GM12878 (cell line): ENCODE data around the gene HS6ST3. TPM values are rescaled to one million over a fixed set of nuclear protein-coding genes. Genes with fewer than 3 reads are reported as not detected.

Source experiments
- ATAC-seq: fragments of 200-7000 bp; cut with Tn5 transposase; 3 replicates; pipeline ENCODE4 v1.9.1; 2020; ENCODE audit warnings: mild to moderate bottlenecking, moderate library complexity
- BruUV-seq: library from RNA; stranded (reverse); fragments of 400-500 nt; replicated peaks from 2 replicates; lab custom pipeline; 2021; lab: Mats Ljungman, UMichigan
- CTCF ChIA-PET: fragments of 300-600 bp; sonication (Branson Sonifier 250); formaldehyde crosslinking; extraction: SDS; loops from one replicate; lab custom pipeline; 2021; ENCODE audit warnings: inconsistent platforms; lab: Yijun Ruan, JAX
- POLR2A ChIA-PET: fragments of 350-600 bp; formaldehyde crosslinking; extraction: SDS; loops from one replicate; lab custom pipeline; 2021; ENCODE audit warnings: inconsistent platforms; lab: Charles Lee
- RAD21 ChIA-PET: fragments of 300-600 bp; sonication (Branson Sonifier 250); formaldehyde crosslinking; loops from one replicate; lab custom pipeline; 2023; ENCODE audit warnings: antibody characterized with exemption; ENCODE audit not compliant: unreplicated experiment; lab: Charles Lee
- SMC1A ChIA-PET: fragments of 300-600 bp; sonication (Branson Sonifier 250); formaldehyde crosslinking; loops from one replicate; lab custom pipeline; 2023; ENCODE audit not compliant: unreplicated experiment, uncharacterized antibody; lab: Charles Lee
- DNase-seq: peaks from one replicate; pipeline ENCODE4 v3.0.0-alpha.2; 2011; ENCODE audit warnings: low read depth, low spot score
- FAIRE-seq: peaks from 3 replicates; lab custom pipeline; 2011; peaks lifted over from hg19 to GRCh38; lab: Jason Lieb, UNC
- H2AFZ ChIP-seq: 2 replicates; pipeline ENCODE4 v1.6.0; 2011; ENCODE audit warnings: low read depth, low read length, control low read depth; ENCODE audit not compliant: control insufficient read depth
- H3K27ac ChIP-seq: 2 replicates; pipeline ENCODE4 v1.5.1; 2011; ENCODE audit warnings: control low read depth; ENCODE audit not compliant: control insufficient read depth, insufficient read depth
- H3K27me3 ChIP-seq, 2 experiments: replicated peaks in 1 of 2; 2 replicates each; pipeline versions ENCODE4 v1.6.0 to v1.6.1; 2011; ENCODE audit warnings: low read length in 1 of 2; ENCODE audit not compliant: control insufficient read depth in 2 of 2, insufficient read depth in 2 of 2
- H3K36me3 ChIP-seq, 2 experiments: 2 replicates each; pipeline ENCODE4 v1.5.1; 2011; ENCODE audit warnings: low read length in 1 of 2; ENCODE audit not compliant: control insufficient read depth in 2 of 2, insufficient read depth in 2 of 2
- H3K4me1 ChIP-seq: 2 replicates; pipeline ENCODE4 v1.6.1; 2011; ENCODE audit warnings: mild to moderate bottlenecking, low read length, moderate library complexity, mixed read lengths; ENCODE audit not compliant: control insufficient read depth, insufficient read depth
- H3K4me2 ChIP-seq: 2 replicates; pipeline ENCODE4 v1.6.0; 2011; ENCODE audit warnings: control low read depth; ENCODE audit not compliant: control insufficient read depth, insufficient read depth
- H3K4me3 ChIP-seq: fragments of 200-600 bp; sonication (generic); 2 replicates; pipeline ENCODE4 v1.5.1; 2016
- H3K79me2 ChIP-seq: 2 replicates; pipeline ENCODE4 v1.6.0; 2011; ENCODE audit warnings: low read length; ENCODE audit not compliant: control insufficient read depth, insufficient read depth
- H3K9ac ChIP-seq: 2 replicates; pipeline ENCODE4 v1.8.0; 2011; ENCODE audit warnings: low read length, control low read depth, mixed read lengths; ENCODE audit not compliant: control insufficient read depth, insufficient read depth
- H3K9me3 ChIP-seq: replicated peaks from 3 replicates; pipeline ENCODE4 v1.5.1; 2011; ENCODE audit warnings: mild to moderate bottlenecking, low read length; ENCODE audit not compliant: control insufficient read depth, insufficient read depth
- H4K20me1 ChIP-seq: 2 replicates; pipeline ENCODE4 v1.6.0; 2011; ENCODE audit not compliant: control insufficient read depth, insufficient read depth
- ASH2L ChIP-seq: fragments of 300-600, 200-600 bp; sonication (generic); IDR thresholded peaks from 2 replicates; pipeline ENCODE4 v1.6.1; 2017; ENCODE audit warnings: low read depth, mild to moderate bottlenecking, borderline replicate concordance
- BRCA1 ChIP-seq: IDR thresholded peaks from 2 replicates; pipeline ENCODE4 v1.6.1; 2011; ENCODE audit warnings: low read depth, low read length, improper control_type of control experiment
- CEBPB ChIP-seq, 2 experiments: fragments of 150-350 bp in 1 of 2; IDR thresholded peaks; 2 replicates each; pipeline ENCODE4 v1.6.1; 2012 to 2014; ENCODE audit warnings: low read depth in 2 of 2, low read length in 2 of 2, borderline replicate concordance in 1 of 2, inconsistent platforms in 1 of 2
- CTCF ChIP-seq, 3 experiments: IDR thresholded peaks in 2 of 3; conservative IDR thresholded peaks in 1 of 3; 2 replicates each; pipeline ENCODE4 v1.5.1; 2011; ENCODE audit warnings: low read depth in 3 of 3, low read length in 3 of 3, mild to moderate bottlenecking in 3 of 3, control low read depth in 2 of 3, moderate library complexity in 2 of 3, inconsistent platforms in 1 of 3, mixed read lengths in 1 of 3; ENCODE audit not compliant: control insufficient read depth in 2 of 3, insufficient read depth in 1 of 3; ENCODE audit errors: extremely low read depth in 1 of 3
- DPF2 ChIP-seq: fragments of 450-650 bp; IDR thresholded peaks from 2 replicates; pipeline ENCODE4 v1.6.1; 2017; ENCODE audit warnings: mild to moderate bottlenecking
- ESRRA ChIP-seq: IDR thresholded peaks from 2 replicates; pipeline ENCODE4 v1.6.1; 2012; ENCODE audit warnings: mild to moderate bottlenecking, low read length, improper control_type of control experiment
- FOS ChIP-seq: IDR thresholded peaks from 3 replicates; pipeline ENCODE4 v1.6.1; 2011; ENCODE audit warnings: borderline replicate concordance; ENCODE audit not compliant: insufficient read length; ENCODE audit errors: extremely low read depth
- HCFC1 ChIP-seq: fragments of 150-350 bp; IDR thresholded peaks from 2 replicates; pipeline ENCODE4 v1.6.1; 2014; ENCODE audit warnings: low read length
- JUNB ChIP-seq: IDR thresholded peaks from 2 replicates; pipeline ENCODE4 v1.6.1; 2016; ENCODE audit warnings: antibody characterized with exemption, mild to moderate bottlenecking
- MTA2 ChIP-seq: fragments of 450-650 bp; IDR thresholded peaks from 2 replicates; pipeline ENCODE4 v1.6.1; 2016; ENCODE audit warnings: low read depth, mild to moderate bottlenecking, moderate library complexity
- PAX8 ChIP-seq: fragments of 450-650 bp; IDR thresholded peaks from 2 replicates; pipeline ENCODE4 v1.6.1; 2017; ENCODE audit warnings: mild to moderate bottlenecking, moderate library complexity
- POLR2A ChIP-seq: IDR thresholded peaks from 2 replicates; pipeline ENCODE4 v1.6.1; 2011; ENCODE audit warnings: low read depth, mild to moderate bottlenecking, low read length
- RELA ChIP-seq: fragments of 450-650 bp; IDR thresholded peaks from 2 replicates; pipeline ENCODE4 v1.8.0; 2014; ENCODE audit warnings: borderline replicate concordance; ENCODE audit not compliant: partially characterized antibody
- RUNX3 ChIP-seq: IDR thresholded peaks from 2 replicates; pipeline ENCODE4 v1.6.1; 2012; ENCODE audit warnings: low read length, inconsistent platforms
- SKIL ChIP-seq: fragments of 450-650 bp; IDR thresholded peaks from 2 replicates; pipeline ENCODE4 v1.6.1; 2017; ENCODE audit warnings: mild to moderate bottlenecking, low read depth, inconsistent platforms; ENCODE audit not compliant: poor library complexity, severe bottlenecking
- SPI1 ChIP-seq: IDR thresholded peaks from 2 replicates; pipeline ENCODE4 v1.6.1; 2011; ENCODE audit warnings: low read depth, mild to moderate bottlenecking, low read length, moderate library complexity, borderline replicate concordance; ENCODE audit not compliant: insufficient read depth
- STAT1 ChIP-seq: fragments of 450-650 bp; conservative IDR thresholded peaks from 2 replicates; pipeline ENCODE4 v1.6.1; 2014; ENCODE audit warnings: antibody characterized with exemption, mild to moderate bottlenecking
- TCF7 ChIP-seq: IDR thresholded peaks from 2 replicates; pipeline ENCODE4 v1.6.1; 2014; ENCODE audit warnings: antibody characterized with exemption, borderline replicate concordance
- WGBS: methylation state at CpG from one replicate; pipeline ENCODE4 v1.1.6; 2016; ENCODE audit warnings: low lambda C conversion rate; ENCODE audit not compliant: insufficient replicate concordance, insufficient coverage; ENCODE audit errors: missing lambda C conversion rate; 5-methylcytosine and 5-hydroxymethylcytosine counted together
- in situ Hi-C: fragments of 300-500 bp; cut with MboI; formaldehyde crosslinking; loops from 9 replicates; pipeline ENCODE4 v1.14.3; 2018; ENCODE audit warnings: mixed read lengths
- intact Hi-C: fragments of 100-400 bp; cut with micrococcal nuclease; formaldehyde crosslinking; loops from one replicate; pipeline ENCODE4 v1.14.2; 2022; ENCODE audit not compliant: unreplicated experiment
- polyA plus RNA-seq, 11 experiments: library from polyadenylated mRNA; depleted of rRNA in 4 of 11; unstranded in 6 of 11; stranded (reverse) in 5 of 11; fragments of >200 nt; fragmentation: Nextera tagmentation in 4 of 11; fragmentation: Illumina TruSeq in 1 of 11; extraction: Ambion mirVana in 4 of 11; extraction: Trizol in 1 of 11; gene quantifications; 1 replicate in 1 of 11; 2 replicates in 10 of 11; pipeline versions ENCODE4 v1.2.1 to v1.2.3, GENCODE V29; 2011 to 2016; ENCODE audit warnings: inconsistent platforms in 2 of 11, missing spikeins in 2 of 11, low read depth in 1 of 11
- total RNA-seq, 4 experiments: library from RNA; depleted of rRNA in 3 of 4; stranded (reverse); fragments of >200 nt in 3 of 4; fragmentation: Illumina TruSeq in 1 of 4; extraction: Trizol in 1 of 4; gene quantifications; 2 replicates each; pipeline versions ENCODE4 v1.2.1 to v1.2.3, GENCODE V29; 2013 to 2021

The HS6ST3 gene
- total and polyA plus RNA-seq, 10 of the 15 experiments (the other 5 are each of a cell fraction or from before 2014, with no cell fraction given), result under 0.01 to 2.9 TPM; not detected in 8

GRCh38 chr13:96499656-96500055 is 409.7 kb downstream of the HS6ST3 start (continued):
- no peak for TF ChIP-seq STAT1
- TF ChIP-seq PAX8, result no peak
- TF ChIP-seq RELA, result no peak
- no peak for TF ChIP-seq ASH2L
- no peak for TF ChIP-seq CTCF (IDR thresholded peaks at IDR 0.05 in 2 of 3, conservative IDR thresholded peaks at IDR 0.05 in 1 of 3; ENCODE audit: control insufficient read depth in 2 of 3, extremely low read depth in 1 of 3, insufficient read depth in 1 of 3, low read depth in 3 of 3, low read length in 3 of 3)
- TF ChIP-seq SKIL, result no peak
- TF ChIP-seq DPF2, result no peak
- no peak for TF ChIP-seq ESRRA

- no peak overlapping the region for H3K4me2 ChIP-seq
- peak; percentile 72 for ATAC-seq
- no peak overlapping the region for H2AFZ ChIP-seq
- H3K36me3 ChIP-seq, result no peaks in the 10 kb centered on the region
- no peak for FAIRE-seq
- POLR2A ChIA-PET, result no interaction called here
- intact Hi-C loops, result no loop called here
- no peak overlapping the region for H3K4me3 ChIP-seq
- no peak for DNase-seq
- no peaks in the 10 kb centered on the region for H3K79me2 ChIP-seq
- no peak overlapping the region for H3K27ac ChIP-seq
- TF ChIP-seq POLR2A (no peak), JUNB (peak; percentile 21; the same call in 1 of the 2 replicates), RUNX3 (peak; percentile 48; the same call in 1 of the 2 replicates), MTA2 (peak; percentile 32; the same call in 1 of the 2 replicates), FOS (no peak), BRCA1 (no peak), RELA (no peak), SPI1 (peak; percentile 81), DPF2 (0 out of 2 replicates have a peak, but pooled peaks have one; percentile 47), TCF7 (peak; percentile 83), HCFC1 (no peak), CEBPB (IDR thresholded peaks at IDR 0.05; ENCODE audit: borderline replicate concordance in 1 of 2, low read depth in 2 of 2, low read length in 2 of 2) (no peak)
- TF ChIP-seq, all 136 proteins: peak for 6
- BruUV-seq, result no TSS peak
- SMC1A ChIA-PET, result no interaction called here
- in situ Hi-C loops, result no loop called here
- no peaks in the 10 kb centered on the region for H3K9me3 ChIP-seq
- H4K20me1 ChIP-seq, result no peaks in the 10 kb centered on the region
- no peak overlapping the region for H3K9ac ChIP-seq
- RAD21 ChIA-PET, result no interaction called here
- CTCF ChIA-PET, result no interaction called here
- 7% methylated on average over 1 of the region's 1 CpG for WGBS
- H3K27me3 ChIP-seq, result no peaks in the 10 kb centered on the region
- H3K4me1 ChIP-seq, result no peaks in the 10 kb centered on the region
These were observed 411.0 kb downstream of the HS6ST3 start for GRCh38 chr13:96500953-96501352.
